ENCODE measurements around the gene TRIM46.

DNA sequence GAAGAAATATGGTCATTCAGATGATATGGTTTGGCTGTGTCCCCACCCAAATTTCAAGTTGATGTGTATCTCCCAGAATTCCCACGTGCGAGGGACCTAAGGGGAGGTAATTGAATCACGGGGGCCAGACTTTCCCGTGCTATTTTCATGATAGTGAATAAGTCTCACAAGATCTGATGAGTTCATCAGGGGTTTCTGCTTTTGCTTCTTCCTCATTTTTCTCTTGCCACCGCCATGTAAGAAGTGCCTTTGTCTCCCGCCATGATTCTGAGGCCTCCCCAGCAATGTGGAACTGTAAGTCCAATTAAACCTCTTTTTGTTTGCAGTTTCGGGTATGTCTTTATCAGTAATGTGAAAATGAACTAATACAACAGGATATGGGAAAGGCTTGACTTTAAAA lies 31.9 kb upstream of the TRIM46 start:
- TF ChIP-seq, protein P1, sequence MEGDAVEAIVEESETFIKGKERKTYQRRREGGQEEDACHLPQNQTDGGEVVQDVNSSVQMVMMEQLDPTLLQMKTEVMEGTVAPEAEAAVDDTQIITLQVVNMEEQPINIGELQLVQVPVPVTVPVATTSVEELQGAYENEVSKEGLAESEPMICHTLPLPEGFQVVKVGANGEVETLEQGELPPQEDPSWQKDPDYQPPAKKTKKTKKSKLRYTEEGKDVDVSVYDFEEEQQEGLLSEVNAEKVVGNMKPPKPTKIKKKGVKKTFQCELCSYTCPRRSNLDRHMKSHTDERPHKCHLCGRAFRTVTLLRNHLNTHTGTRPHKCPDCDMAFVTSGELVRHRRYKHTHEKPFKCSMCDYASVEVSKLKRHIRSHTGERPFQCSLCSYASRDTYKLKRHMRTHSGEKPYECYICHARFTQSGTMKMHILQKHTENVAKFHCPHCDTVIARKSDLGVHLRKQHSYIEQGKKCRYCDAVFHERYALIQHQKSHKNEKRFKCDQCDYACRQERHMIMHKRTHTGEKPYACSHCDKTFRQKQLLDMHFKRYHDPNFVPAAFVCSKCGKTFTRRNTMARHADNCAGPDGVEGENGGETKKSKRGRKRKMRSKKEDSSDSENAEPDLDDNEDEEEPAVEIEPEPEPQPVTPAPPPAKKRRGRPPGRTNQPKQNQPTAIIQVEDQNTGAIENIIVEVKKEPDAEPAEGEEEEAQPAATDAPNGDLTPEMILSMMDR (optimal IDR thresholded peaks at IDR 0.05 in 1 of 3, IDR thresholded peaks at IDR 0.05 in 1 of 3, conservative IDR thresholded peaks at IDR 0.05 in 1 of 3; ENCODE audit: extremely low read depth in 1 of 3, insufficient read depth in 2 of 3, low read length in 3 of 3) = no peak
- TF ChIP-seq EZH2 (IDR thresholded peaks at IDR 0.05; ENCODE audit: low read length) = no peak

Data from keratinocyte (primary cell).